ENCODE data around the gene SYNM.

The SYNM gene

DNA sequence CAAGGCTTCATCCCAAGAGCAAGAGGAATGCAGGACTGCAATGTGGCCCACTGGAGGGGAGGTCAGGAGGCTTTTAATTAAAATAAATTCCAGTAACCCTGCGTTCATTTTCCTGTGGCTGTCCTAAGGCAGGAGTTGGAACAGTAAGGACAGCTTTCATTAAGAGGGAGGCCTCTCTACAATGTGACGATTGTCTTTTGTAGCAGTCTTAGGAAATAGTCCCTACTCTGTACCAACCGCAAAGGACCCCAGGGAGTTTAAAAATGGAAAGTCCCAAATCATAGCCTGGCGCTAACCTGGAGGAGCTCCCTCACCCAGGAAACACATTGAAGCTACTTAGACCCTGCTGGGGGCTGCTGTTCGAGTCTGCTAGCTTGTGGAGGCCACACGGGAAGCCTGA is 62.8 kb downstream of the SYNM start:
- no peak for DNase-seq (ENCODE audit: low spot score)

DNA sequence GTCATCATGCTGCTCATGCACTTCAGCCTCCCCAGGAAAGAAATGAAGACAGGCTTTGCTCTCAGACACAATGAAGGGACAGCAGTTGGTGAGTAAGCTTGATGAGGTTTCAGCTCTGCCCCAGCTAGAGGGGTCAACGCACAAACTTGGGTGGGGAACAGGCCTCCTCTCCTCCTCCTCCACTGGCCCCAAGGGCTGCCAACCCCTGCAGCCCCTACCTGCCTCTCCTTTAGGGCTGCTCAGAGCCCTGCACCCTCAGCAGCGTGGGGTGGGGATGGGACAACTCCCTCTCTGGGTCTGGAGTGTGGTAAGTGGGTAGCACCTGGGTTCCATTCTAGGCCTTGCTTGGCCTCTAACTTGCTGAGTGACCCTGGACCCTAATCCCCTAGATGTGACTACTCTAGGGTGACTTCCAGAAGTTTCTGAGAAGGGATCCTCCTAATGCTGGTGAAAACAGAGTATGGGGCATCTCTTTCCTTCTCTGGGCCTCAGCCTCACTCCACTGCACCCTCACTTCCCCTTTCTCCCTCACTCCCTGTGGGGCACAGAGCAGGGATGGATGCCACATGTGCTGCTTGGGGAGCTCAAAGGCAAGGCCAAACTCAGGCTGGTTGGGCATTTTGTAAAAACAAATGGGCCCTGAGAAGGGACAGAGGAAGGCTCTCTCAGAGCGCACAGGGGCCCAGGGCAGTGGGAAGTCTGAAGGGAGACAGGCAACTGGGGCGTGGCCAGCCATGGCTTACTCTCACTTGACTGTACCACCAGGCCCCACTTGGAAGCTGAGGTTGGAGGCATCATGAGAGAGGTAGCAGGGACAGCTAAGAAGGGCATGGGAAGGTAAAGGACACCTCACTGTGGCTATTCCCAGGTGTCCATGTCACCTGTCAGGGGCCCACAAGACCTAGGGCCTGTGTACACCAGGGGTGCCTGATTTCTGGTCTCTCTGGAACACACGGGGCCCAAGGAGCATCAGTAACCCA is 64.0 kb downstream of the SYNM start:
- no peak for DNase-seq (ENCODE audit: low spot score)

DNA sequence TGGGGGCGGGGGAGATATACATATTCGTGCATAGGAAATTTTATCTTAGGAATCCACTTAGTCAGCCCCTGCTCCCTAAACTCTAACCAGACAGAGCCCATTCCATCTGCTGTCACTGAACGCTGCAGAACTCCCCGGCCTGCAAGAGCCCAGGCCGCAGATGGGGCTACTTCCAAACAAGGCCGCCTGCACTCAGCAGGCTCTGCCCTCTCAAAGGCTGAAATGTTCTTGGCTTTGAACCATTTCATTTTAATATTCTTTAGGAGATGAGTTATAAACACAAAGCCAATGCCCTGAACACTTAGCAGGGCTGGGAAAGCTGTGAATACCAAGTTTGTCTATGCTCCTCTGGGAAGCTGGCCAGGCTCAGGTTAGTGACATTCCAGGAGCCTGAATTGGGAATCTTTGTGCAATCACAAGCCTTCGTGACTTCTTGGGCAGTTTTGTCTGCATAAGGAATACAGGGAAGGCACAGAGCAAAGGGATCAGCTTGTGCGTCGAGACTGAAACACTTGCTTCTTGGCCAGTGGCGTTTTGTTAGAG is 65.0 kb downstream of the SYNM start:
- DNase-seq (ENCODE audit: low spot score): no peak

DNA sequence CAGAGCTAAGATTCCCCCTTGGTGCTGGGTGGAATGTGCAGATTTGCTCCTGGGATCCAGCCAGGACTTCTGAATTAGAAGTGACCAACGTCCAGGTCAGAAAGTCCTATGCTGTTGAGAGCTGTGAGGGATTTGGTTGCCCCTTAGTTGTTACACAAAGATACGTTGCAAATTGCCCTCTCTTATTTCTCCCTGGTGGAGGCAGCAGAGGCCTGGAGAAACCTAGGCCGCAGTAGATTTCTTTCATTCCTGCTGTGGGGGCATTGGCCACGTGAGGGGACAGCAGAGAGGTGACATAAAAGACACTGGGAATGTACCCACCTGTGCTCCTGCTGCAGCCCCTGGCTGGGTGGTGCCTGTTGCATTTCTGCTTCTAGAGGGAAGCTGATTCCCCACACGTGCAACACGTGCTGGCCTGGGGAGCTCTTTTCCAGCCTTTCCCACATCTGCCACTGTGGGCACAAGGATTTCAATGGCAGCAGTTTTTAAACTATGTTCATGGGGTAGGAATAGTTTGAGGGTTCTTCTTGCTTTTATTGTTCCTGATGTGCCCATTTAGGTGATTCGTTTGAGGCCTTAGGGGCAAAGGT is 65.7 kb downstream of the SYNM start:
- DNase-seq (ENCODE audit: low spot score): no peak

DNA sequence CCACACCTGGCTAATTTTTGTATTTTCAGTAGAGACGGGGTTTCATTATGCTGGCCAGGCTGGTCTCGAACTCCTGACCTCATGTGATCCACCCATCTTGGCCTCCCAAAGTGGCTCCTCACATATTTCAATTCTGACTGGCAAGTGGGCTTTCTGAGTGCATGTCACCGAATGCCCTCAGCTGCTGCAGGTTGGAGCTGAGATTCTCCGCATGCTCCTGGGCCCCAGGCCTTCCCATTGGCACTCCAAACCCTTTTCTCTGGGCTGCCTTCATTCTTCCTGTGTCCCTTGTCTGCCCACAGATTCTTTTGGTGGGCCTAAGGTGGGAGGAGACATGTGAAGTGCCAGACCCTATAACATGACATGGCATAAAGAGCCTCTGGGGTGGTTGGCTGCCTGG is 67.3 kb downstream of the SYNM start:
- DNase-seq (ENCODE audit: low spot score): no peak

DNA sequence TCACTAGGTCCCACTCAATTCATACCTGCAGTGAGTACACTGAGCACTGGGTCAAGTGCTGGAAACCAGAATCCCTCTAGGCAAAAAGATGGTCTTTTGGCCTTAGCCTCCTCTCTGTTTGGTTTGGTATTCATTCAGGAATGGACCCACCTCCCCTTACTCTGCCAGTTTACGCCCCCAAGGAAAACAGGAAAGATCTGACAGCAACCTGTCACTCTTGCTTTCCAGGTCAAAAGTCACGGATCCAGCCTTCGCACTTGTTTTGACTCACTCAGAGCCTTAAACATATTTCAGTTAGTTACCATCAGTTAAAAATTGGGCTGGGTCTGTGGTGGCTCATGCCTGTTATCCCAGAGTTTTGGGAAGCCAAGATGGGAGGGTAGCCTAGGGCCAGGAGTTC is 68.1 kb downstream of the SYNM start:
- no peak for DNase-seq (ENCODE audit: low spot score)

DNA sequence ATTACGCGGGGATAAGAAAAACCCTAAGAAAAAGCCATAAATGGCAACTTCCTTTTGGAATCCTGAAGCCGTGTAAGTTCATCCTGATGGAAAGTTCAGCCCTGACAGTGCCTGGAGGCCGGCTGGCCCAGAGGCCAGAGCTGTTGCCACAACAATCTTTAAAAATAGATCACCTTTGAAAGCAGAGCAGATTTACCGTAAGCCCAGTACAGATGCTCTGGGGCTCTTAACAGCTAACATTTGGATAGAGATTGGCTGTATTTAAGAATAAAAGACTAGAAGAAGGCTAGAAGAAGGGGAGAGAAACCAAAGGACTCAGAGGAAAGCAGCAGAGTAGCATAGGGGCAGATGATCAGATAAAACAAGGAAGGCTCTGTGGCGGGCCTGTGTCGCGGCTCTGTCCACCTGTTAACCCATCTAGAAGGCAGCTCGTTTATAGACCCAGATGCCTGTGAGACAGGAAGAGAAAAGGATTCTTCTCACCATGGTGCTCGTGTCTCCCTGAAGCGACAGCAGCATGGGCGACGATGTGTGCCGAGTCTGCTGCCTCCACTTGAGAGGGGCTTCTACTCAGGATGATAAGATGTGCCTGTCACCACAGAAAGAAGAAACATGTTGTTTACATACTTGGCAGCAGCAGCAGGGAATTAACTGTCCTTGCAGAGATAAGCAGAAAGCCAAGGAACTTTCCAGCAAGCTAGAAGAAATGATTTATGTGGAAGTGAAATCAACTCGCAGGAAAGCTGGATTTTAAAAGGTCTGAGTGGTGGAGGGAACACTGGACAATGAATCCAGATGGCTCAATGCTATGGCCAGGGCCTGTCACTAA is 69.9 kb downstream of the SYNM start:
- DNase-seq (ENCODE audit: low spot score): no peak

DNA sequence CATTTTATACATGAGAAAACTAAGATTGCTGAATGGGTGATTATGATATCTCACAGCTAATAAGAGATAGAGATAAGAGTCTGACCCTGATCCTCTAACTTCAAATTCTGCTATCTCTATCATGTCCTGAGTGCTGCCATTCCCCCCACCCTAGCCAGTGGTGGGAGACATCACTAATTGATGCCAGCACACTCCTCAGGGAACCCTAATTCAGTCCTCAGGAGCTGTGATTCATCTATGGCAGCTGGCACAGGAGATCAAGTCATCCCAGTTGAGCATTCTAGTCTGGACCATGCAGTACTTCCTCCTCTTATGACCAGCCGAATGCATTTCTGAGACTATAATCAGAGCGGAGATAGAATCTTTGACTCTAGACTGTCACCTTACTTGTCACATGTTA is 71.9 kb downstream of the SYNM start:
- no peak for DNase-seq (ENCODE audit: low spot score)

DNA sequence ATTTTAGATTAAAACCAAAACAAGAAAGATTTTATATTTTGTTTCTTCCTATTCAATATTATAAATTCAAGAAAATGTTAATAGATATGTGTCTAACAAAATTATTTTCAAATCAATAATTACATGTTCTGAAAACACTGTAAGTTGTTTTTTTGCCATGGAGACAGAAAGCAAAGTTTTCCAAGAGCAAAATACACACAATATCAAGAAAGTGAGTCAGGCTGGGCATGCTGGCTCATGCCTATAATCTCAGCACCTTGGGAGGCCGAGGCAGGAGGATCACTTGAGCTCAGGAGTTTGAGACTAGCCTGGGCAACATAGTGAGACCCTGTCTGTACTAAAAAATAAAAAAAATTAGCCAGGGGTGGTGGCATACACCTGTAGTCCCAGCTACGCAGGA is 72.8 kb downstream of the SYNM start:
- DNase-seq (ENCODE audit: low spot score): no peak

DNA sequence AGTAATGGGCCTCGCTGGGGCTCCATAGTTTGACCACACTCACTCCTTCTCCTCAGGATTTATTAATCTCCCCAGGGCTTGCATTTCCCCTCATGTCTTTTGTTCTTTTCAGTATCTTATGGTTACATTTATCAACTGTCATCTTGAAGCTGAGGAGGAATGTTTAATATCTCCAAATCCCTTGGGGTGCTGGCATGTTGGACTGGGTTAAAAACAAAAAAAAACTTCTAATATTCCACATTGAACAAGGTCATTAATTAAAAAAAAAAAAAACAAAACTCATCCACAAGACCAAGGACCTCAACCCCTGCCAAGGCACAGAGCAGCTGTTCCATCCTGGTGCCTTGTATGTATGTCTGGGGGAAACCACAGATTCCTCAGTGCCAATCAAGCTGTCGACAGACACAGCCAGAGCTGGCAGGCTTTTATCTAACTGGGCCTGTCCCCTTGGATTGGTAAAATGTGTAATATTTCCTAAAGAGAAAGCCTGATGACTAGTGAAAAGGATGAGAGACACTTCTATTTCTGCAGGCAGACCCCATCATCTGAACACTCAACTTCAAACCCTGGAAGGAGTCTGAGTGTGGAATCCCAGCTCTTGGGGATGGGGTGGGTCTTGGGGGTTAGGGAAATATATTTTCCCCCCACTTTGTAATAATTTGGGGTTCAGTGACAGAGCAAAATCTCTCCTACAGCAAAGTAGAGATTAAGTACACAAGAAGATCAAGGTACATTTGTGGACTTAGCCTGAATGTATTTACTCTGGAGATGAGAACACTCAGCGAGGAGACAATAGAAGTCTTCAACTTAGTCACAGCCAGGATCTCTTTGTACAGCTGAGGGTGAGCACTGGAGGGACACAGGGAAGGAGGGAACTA is 75.4 kb downstream of the SYNM start:
- DNase-seq (ENCODE audit: low spot score): no peak

DNA sequence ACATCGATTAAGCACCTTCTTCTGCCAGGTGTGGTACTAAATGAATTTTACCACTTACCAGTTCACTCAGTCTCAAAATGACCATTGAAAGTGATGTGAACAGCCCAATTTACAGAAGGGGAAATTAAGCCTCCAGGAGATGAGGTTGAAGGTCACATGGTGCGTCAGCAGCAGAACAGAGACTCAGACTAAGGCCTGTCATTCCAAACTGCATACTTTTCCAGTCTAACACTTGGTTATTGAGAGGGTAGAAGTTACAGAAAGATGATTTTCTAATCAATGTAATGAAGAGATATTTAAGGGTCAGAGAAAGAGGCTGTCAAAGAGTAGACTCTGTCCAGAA is 76.1 kb downstream of the SYNM start:
- no peak for DNase-seq (ENCODE audit: low spot score)

DNA sequence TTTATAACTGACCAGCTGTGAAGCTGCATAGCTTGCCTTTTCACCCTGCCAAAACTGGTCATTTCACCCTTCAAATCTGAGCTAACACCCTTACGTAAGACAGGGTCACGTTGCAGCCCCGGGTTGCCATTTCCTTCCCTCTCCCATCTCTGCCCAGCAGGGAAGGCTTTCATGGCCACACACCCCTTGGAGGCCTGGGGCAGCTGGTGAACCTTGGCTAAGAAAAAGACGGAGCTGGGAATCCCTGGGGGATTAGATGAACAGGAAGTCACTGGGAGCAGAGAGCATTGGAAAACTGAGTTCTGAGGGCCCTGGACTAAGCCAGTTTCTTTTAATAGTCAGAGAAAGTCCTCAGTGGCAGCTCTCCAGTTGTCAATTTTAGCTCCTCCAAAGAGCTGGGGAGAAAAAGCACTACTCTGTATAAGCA is 76.7 kb downstream of the SYNM start:
- DNase-seq (ENCODE audit: low spot score): no peak

DNA sequence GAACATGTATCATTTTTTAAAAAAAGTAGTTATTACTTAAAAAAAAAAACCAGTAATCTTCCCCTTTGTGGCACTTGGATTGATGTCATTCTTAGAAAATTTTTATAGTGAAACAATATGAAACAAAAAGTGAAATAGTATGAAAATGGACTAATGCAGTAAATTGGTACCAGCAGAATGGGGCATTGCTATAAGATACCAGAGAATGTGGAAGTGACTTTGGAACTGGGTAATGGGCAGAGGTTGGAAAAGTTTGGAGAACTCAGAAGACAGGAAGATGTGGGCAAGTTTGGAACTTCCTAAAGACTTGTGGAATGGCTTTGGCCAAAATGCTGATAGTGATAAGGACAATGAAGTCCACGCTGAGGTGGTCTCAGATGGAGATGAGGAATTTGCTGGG is 77.9 kb downstream of the SYNM start:
- DNase-seq (ENCODE audit: low spot score): no peak

All from CD4-positive, alpha-beta T cell treated with Interleukin-2 at 100 ng/mL for 4 hours (primary cell).